ENCODE results near the gene HTRA3.
"Not testable (repeated sequence)": the region's sequence is repeated elsewhere in the genome, so short reads cannot be mapped to it uniquely, and the experiment has no call there.

The HTRA3 gene

GRCh38 chr4:8331575-8331955 lies 62.0 kb downstream of the HTRA3 start:
- DNase-seq, result no peak

DNA sequence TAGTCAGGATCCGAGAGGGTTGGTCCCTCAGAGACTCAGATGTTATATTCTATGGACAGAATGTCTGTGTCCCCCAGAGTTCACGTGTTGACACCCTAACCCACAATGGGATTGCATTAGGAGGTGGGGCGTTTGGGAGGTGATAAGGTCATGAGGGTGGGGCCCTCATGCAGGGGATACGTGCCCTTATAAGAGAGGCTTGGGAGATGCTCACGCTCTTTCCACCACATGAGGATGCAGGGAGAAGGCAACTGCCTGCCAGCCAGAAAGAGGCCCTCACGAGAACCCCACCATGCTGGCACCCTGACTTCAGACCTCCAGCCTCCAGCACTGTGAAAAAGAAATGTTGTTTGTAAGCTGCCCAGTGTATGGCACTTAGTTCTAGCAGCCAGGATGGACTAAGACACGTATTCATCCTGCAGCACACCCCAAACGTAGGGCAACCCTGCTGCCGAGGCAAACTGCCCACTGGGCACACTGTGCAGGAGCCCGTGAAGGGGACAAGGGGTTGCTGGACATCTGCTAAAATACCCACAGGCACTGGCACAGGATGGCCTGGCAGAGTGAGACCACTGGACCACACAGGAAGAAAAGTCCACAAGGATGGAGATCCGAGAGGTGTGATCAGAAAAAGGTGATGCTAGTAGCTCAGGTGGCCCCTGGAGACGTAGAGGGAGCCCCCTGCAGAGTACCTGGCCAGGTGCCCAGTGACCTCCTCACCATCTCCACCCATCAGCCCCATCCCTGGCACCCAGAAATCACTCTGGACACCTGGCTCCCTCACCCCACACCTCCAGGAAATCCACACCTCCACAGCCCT lies 62.7 kb downstream of the HTRA3 start:
- DNase-seq, result no peak

- no peak for DNase-seq
These were observed 63.4 kb downstream of the HTRA3 start for GRCh38 chr4:8332891-8333331.

DNA sequence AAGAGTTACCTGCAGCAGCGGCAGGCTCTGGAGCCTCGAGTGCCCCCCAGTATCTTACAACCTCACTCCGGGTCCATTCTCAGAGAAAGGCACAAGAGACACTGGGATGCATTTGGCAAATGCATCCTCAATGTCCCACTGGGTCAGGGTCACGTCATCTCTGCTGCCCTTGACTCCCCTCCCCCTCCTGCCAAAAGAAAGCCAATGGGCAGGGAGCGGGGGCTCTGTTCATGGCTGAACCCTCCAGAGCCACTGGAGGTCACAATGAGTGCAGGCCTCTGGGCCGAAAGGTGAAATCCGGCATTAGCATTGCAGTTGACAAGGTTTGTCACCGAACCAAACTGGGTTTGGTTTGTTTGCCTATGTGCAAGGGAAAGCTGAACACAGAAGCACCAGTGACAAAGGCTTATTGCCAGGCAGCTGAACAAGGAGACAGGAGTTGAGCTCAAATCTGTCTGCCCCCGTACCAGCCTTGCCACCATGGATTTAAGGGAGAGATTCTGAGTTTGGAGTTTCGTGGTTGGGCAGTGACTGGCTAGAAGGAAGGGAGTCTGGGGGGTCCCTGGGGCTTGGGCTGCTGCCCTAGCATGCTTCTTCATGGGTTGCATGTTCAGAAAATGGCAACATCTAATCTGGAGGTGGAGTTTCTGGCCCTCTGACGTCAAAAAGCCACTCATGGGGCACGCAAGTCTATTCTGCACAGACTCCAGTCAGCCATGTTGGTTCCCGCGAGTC lies 64.3 kb downstream of the HTRA3 start:
- DNase-seq, result no peak

DNA sequence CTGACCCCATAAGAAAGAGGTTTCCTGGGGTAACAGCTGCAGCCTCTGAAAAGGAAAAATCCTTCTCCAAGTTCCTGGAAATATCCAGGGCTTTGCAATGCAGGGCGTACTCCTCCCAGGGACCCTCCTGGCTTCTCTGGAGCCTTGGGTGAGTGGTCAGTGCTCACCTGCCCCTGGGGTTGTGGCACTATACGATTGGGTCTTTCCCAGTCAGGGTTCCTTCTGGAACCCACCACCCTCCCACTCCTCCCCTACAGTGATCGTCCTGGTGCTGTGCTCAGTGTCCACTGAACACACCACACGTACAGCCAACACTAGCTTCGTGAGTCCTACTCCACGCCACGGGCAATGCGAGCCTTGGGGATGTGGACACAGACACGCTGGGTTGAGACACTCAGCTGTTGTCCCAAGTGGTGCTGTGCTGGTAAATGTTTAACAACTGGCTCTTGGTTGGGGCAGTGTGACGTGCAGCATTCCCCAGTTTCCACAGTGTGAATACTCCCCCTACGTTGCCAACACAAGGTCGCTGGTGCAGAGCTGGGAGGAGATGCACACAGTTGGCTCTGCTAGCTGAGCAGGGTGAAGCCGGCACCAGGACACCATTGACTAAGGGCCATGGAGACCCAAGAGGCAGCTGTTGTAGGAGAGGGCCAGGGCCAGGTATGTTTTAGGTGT lies 65.4 kb downstream of the HTRA3 start:
- DNase-seq, result no peak

GRCh38 chr4:8335848-8336247 lies 66.3 kb downstream of the HTRA3 start:
- DNase-seq, result no peak

- no peak for DNase-seq
These were observed 67.0 kb downstream of the HTRA3 start for GRCh38 chr4:8336412-8337075.

DNA sequence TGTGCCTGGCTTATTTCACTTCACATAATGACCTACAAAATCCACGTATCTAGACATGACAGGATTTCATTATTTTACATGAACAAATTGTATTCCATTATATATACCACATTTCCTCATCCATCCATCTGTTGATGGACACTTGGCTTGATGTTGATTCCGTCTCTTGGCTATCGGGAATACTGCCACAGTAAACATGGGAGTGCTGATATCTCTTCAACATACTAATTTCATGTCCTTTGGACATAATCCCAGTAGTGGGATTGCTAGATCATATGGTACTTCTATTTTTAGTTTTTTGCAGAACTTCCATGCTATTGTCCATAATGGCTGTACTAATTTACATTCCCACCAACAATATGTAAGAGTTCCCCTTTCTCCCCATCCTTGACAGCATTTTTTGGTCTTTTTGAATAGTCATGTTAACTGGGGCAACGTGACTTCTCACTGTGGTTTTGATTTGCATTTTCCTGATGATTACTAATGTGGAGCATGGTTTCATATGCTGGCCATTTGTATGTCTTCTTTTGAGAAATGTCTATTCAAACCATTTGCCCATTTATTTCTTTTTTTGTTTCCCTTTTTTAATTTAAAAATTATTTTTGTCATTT lies 68.9 kb downstream of the HTRA3 start:
- no peak for DNase-seq

- no peak for DNase-seq
These were observed 71.3 kb downstream of the HTRA3 start for GRCh38 chr4:8340781-8341241.

DNA sequence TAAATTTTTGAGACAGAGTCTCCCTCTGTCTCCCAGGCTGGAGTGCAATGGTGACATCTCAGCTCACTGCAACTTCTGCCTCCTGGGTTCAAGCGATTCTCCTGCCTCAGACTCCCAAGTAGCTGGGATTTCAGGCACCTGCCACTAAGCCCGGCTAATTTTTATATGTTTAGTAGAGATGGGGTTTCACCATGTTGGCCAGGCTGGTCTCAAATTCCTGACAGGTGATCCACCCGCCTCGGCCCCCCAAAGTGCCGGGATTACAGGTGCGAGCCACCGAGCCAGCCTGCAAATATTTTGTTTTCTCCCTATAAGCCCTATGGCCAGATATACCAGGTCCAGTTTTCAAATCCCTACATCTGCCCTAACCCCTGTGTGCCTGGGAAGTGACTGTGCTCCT lies 71.7 kb downstream of the HTRA3 start:
- not testable (repeated sequence) for DNase-seq

- DNase-seq, result no peak
These were observed 72.1 kb downstream of the HTRA3 start for GRCh38 chr4:8341691-8342090.

DNA sequence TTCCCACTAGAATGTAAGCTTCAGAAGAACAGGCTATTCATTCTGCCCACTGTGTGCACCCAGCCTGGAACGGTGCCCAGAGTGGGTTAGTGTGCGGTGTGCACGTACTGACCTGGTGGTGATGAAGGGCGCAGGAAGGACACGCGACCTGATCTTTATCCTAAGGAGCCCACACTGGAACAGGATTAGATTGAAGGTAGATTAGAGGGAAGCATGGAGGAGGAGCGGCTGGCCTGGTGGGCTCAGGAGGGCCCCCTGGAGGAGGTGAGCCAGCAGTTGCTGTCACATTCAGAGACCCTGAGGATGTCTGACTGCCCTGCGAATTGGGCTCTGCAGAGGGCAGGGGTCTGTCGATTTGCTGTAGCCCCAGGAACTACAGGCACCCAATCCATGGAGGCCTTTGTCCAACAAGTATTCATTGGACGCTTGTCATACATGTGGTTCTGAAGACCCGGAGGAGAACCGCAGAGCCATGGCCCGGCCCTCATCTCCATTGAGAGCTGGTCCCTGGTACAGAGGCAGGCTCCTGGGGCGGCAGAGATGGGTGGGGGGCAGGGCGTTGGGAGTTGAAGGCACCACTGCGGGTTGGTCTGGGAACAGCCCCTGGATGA lies 73.2 kb downstream of the HTRA3 start:
- DNase-seq, result no peak

DNA sequence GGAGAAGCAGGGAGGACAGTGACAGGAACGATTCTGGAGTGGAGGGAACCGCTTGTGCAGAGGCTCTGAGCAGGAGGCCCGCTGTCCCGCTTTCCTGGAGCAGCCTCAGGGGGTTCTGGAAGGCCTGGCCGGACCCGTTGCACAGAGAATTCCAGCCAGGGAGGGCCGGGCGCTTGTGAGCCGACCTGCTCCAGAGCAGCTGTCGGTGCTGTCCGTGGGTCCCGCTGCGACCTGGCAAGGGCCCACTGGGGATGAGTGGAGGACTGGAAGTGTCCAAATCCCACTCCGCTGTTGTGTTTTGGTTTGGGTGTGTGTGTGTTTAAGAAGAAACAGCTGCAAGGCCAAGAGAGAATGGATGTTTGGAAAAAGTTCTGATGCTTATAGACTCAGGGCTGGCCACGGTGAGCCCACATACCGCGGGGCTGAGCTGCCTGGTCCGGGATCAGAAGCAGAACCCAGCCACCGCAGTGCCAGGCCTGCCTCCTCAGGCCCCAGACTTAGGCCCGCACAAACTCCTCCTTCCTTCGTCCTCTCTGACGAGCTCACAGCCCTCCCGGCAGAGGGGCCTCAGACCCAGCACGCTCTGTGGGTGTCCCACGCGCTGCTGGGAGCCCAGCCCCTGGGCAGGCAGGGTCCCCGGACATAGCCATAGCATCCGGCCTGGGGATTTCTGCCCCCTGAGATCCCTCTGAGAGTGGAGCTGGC lies 73.9 kb downstream of the HTRA3 start:
- DNase-seq, result no peak

GRCh38 chr4:8343967-8344331 lies 74.4 kb downstream of the HTRA3 start:
- no peak for DNase-seq

DNA sequence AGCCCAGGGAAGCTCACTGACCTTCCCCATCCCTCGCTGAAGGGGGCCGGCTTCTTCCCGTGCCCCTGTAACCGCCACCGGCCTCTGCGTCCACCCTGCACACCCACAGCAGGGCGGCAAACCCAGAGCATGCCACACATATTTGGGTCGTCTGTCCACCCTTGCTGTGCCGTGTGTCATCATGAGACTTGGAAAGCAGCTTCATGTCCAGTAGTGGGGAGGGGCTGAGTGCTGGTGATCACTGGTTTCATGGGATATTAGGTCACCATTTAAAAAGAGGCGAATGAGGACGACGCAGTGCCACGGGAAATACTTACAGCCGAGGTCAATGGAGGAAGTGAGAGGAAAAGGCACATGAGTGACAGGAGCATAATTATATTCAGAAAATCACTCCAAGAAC lies 74.8 kb downstream of the HTRA3 start:
- DNase-seq, result no peak

DNA sequence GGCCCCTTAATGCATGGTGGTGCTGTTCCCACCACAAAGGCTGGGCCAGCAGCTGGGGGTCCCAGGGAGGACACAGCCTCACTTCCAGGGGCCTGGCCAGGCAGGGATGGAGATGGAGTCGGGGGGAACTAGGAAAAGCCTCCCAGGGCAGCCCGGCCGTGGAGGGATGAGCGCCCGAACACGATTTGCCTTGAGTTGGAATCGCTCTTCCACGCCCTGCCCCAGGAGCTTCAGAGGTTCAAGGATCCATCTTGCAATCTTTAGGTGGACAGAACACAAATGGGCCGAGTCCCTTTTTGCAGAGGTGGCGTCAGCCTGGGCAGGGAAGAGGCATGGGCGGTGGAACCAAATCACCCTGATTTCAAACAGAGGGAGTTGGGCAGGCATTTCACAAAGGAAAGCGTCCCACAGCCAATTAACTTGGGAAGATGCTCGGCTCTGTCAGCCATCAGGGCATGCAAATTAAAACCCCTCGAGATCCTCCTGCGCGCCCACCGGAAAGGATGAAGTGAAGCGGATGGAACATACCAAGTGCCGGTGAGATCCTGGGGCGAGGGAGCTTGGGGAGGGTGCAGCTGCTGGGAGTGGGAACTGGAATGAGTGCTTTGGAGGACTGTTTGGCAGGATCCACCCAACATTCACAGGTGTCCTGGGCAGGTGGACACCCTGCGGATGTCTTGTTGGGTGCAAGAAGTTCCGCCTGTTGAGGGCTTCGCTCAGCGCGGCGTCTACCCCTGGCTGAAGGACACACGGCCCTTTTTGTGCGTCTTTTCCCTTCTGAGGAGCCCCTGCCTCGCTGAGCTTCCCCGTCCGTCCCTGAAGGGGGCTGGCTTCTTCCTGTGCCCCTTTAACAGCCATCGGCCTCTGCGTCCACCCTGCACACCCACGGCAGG lies 75.7 kb downstream of the HTRA3 start:
- DNase-seq, result no peak

- DNase-seq, result no peak
These were observed 76.6 kb downstream of the HTRA3 start for GRCh38 chr4:8345946-8346814.

GRCh38 chr4:8346838-8347605 lies 77.5 kb downstream of the HTRA3 start:
- DNase-seq, result no peak

DNA sequence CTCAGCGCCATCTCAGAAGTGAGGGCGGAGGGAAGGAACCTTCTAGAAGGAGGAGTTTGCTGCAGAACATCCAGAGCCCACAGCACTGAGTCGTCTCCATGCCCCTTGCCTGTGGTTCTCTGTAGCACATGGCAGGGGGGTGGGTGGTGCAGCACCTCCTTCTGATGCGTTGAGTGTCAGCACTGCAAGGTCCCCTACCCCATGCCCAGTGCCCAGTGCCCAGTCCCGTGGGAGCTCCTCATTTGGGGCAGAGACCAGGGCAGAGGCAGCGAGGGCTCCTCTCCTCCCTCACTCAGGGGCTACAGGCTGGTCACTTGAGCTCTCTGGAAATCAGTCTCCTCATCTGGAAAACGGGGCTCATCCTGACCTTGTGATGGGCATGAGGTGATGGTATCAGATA lies 78.1 kb downstream of the HTRA3 start:
- no peak for DNase-seq
